DND-41 (cell line): ENCODE results near the gene OGFR.

Source experiments
- ATAC-seq: fragments of 200-7000 bp; cut with Tn5 transposase; 3 replicates; pipeline ENCODE4 v1.9.1; 2021; ENCODE audit warnings: low read depth; ENCODE audit not compliant: insufficient read depth
- DNase-seq: peaks from one replicate; pipeline ENCODE4 v3.0.0-alpha.2; 2020
- H2AFZ ChIP-seq: 2 replicates; pipeline ENCODE4 v1.6.0; 2012; ENCODE audit warnings: low read depth, low read length
- H3K27ac ChIP-seq: 2 replicates; pipeline ENCODE4 v1.5.1; 2012; ENCODE audit warnings: low read length, inconsistent platforms
- H3K27me3 ChIP-seq: fragments of 200-600 bp; sonication (generic); 2 replicates; pipeline ENCODE4 v1.6.0; 2012; ENCODE audit warnings: low read length, mild to moderate bottlenecking, inconsistent platforms; ENCODE audit not compliant: insufficient read depth, poor library complexity
- H3K36me3 ChIP-seq: 2 replicates; pipeline ENCODE4 v1.5.1; 2012; ENCODE audit warnings: low read length, inconsistent platforms; ENCODE audit not compliant: insufficient read depth
- H3K4me1 ChIP-seq: 2 replicates; pipeline ENCODE4 v1.5.1; 2012; ENCODE audit warnings: mild to moderate bottlenecking, low read length; ENCODE audit not compliant: insufficient read depth
- H3K4me2 ChIP-seq: 2 replicates; pipeline ENCODE4 v1.6.0; 2012; ENCODE audit warnings: mild to moderate bottlenecking, moderate library complexity, low read length, inconsistent platforms; ENCODE audit not compliant: insufficient read depth
- H3K4me3 ChIP-seq, 2 experiments: fragments of 200-600 bp in 1 of 2; shearing (Covaris generic) in 1 of 2; 2 replicates each; pipeline ENCODE4 v1.5.1; 2012 to 2016; ENCODE audit warnings: inconsistent platforms in 2 of 2, low read length in 2 of 2, mild to moderate bottlenecking in 2 of 2, low read depth in 1 of 2, moderate library complexity in 1 of 2
- H3K79me2 ChIP-seq: 2 replicates; pipeline ENCODE4 v1.6.0; 2012; ENCODE audit warnings: low read length, inconsistent platforms; ENCODE audit not compliant: insufficient read depth
- H3K9ac ChIP-seq: 2 replicates; pipeline ENCODE4 v1.6.0; 2012; ENCODE audit warnings: low read depth, mild to moderate bottlenecking, inconsistent platforms, low read length, moderate library complexity
- H3K9me3 ChIP-seq: 2 replicates; pipeline ENCODE4 v1.5.1; 2012; ENCODE audit warnings: low read length, moderate library complexity, mild to moderate bottlenecking, inconsistent platforms; ENCODE audit not compliant: insufficient read depth, severe bottlenecking
- H4K20me1 ChIP-seq: 2 replicates; pipeline ENCODE4 v1.6.0; 2012; ENCODE audit warnings: low read length; ENCODE audit not compliant: insufficient read depth
- EZH2 ChIP-seq: IDR thresholded peaks from 3 replicates; pipeline ENCODE4 v1.6.1; 2012; ENCODE audit warnings: borderline replicate concordance, low read depth, mild to moderate bottlenecking, moderate library complexity, low read length, inconsistent platforms; ENCODE audit not compliant: severe bottlenecking
- TF ChIP-seq, protein P1 (sequence below): IDR thresholded peaks from 2 replicates; pipeline ENCODE4 v1.5.1; 2012; ENCODE audit warnings: borderline replicate concordance, low read length, moderate library complexity, mild to moderate bottlenecking; ENCODE audit not compliant: poor library complexity, severe bottlenecking; ENCODE audit errors: extremely low read depth

The OGFR gene

DNA sequence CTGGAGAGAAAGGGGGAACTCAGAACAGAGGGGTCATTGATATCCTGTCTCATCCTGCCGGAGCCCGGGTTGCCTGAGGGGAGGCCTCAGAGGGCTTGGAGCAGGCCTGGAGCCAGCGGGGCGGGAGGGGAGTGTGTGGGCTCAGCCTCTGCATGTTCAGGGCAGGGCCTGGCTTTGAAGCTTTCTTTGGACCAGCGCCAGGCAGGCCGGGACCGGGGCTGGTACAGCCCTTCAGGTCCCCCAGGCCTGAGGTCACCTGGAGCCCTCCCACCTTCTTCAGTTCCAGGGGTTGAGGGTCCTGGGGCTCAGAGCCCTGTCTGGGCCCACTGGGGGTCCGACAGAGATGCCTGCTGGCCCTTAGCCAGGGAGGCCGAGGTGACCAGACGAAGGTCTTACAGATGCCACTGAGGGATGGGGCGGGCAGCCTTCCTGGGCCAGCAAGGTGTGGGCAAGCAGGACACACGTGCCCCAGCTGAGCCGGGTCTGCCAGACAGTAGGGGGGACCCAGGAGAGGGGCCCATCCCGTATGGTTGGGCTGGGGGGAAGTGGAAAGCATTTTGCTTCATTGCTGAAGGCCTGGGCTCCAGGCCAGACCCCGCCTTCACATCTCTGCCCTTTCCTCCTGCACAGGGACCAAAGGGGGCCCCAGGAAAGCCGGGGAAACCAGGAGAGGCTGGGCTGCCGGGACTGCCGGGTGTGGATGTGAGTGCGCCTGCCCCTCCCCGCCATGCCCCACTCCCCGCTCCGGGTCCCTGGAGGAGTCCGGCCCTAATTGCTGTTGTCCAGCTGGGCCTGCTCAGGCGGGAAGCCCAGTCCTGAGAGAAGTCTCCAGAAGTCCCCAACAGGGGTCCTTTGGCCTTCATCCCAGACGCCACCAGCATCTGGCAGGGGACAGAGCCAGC lies 14.2 kb downstream of the OGFR start:
- ATAC-seq, result no peak
- no peak overlapping the region for H2AFZ ChIP-seq

DNA sequence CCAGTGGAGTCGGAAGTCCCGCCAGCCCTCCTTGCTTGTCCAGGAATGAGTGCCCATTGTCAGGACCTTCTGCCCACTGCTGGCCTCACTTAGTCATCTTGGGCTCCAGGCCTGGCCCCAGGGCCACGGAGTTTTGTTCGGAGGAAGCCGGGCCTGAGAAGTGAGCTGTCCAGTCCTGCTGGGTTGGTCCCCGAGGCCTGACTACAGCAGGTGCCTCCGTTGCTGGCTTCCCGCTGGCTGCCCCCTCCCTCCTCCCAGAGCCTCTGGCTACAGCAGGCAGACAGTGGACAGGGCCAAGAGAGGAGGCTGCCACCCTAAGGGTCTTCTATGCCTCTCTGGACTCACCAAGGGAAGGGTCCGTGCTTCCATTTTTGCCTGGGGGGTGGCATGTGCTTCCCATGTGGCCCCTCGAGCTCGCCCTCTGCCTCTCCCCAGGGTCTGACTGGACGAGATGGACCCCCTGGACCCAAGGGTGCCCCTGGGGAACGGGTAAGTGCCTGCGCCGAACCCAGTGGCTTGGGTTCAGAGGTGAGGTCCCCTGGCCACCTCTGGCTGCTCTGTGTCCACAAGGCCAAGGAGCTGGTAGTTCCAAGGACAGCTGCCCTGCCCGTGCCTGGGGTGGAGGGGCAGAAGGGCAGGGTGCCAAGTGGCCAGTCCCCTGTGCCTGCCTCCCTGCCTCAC lies 15.0 kb downstream of the OGFR start:
- peaks cover 5% of the 10 kb centered on the region for H3K4me1 ChIP-seq
- TF ChIP-seq, protein P1, sequence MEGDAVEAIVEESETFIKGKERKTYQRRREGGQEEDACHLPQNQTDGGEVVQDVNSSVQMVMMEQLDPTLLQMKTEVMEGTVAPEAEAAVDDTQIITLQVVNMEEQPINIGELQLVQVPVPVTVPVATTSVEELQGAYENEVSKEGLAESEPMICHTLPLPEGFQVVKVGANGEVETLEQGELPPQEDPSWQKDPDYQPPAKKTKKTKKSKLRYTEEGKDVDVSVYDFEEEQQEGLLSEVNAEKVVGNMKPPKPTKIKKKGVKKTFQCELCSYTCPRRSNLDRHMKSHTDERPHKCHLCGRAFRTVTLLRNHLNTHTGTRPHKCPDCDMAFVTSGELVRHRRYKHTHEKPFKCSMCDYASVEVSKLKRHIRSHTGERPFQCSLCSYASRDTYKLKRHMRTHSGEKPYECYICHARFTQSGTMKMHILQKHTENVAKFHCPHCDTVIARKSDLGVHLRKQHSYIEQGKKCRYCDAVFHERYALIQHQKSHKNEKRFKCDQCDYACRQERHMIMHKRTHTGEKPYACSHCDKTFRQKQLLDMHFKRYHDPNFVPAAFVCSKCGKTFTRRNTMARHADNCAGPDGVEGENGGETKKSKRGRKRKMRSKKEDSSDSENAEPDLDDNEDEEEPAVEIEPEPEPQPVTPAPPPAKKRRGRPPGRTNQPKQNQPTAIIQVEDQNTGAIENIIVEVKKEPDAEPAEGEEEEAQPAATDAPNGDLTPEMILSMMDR, result no peak
- no peak for TF ChIP-seq EZH2
- H3K4me3 ChIP-seq, result no peak overlapping the region
- H3K79me2 ChIP-seq, result no peaks in the 10 kb centered on the region
- H3K9ac ChIP-seq, result no peak overlapping the region
- peaks cover 25% of the 10 kb centered on the region; the same call in 1 of the 2 replicates for H4K20me1 ChIP-seq
- DNase-seq (no peak), ATAC-seq (no peak)
- no peaks in the 10 kb centered on the region for H3K27me3 ChIP-seq
- no peak overlapping the region for H3K27ac ChIP-seq
- no peak overlapping the region for H3K4me2 ChIP-seq
- no peaks in the 10 kb centered on the region for H3K9me3 ChIP-seq
- no peak overlapping the region for H2AFZ ChIP-seq
- no peaks in the 10 kb centered on the region for H3K36me3 ChIP-seq

More for the DNA sequence above, 14.2 kb downstream of the OGFR start:
- Histone ChIP-seq H4K20me1 (peaks cover 33% of the 10 kb centered on the region), H3K9ac (no peak overlapping the region), H3K27me3 (no peaks in the 10 kb centered on the region), H3K79me2 (no peaks in the 10 kb centered on the region), H3K4me2 (no peak overlapping the region), H3K9me3 (no peaks in the 10 kb centered on the region), H3K4me1 (no peaks in the 10 kb centered on the region), H3K36me3 (peaks cover 4% of the 10 kb centered on the region; the same call in 1 of the 2 replicates), H3K4me3 (no peak overlapping the region), H3K27ac (no peak overlapping the region)
- no peak for DNase-seq
- TF ChIP-seq, protein P1, result no peak
- TF ChIP-seq EZH2, result no peak

DNA sequence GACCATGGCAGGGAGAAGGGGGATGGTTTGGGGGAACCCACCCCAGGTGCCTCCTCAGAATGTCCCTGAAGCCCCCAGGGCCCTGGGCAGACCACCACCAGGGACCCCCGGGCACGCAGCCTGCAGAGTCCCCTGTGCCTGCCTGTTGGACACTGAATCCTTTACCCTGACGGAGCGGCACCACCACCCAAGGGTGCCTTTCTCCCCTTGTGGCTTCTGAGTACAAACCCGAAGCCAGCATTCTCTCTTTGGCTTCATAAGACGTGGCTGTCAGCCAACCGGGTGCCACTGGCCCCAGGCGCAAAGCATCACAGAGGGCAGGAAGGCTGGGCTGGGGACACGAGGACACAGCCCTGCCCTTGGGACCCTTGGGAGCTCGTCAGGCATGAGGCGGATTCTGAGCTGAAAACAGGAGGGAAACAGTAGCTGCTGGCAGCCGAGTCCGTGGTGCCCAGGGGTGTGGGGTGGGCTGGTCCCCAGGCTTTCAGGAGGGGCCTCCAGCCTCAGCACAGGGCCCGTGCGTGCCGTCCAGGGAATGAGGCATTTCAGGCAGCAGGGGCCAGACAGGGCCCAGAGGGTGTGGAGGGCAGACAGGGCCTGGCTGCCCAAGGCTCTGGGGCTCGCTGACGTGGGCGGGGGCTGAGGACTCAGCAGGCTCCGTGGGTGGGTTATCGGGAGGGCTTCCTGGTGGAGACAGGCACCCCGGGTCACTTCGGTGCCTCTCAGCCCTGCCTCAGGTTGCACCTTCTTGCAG lies 15.8 kb downstream of the OGFR start:
- Histone ChIP-seq H4K20me1 (peaks cover 24% of the 10 kb centered on the region; the same call in 1 of the 2 replicates), H3K36me3 (no peaks in the 10 kb centered on the region), H2AFZ (no peak overlapping the region), H3K27me3 (no peaks in the 10 kb centered on the region), H3K4me2 (no peak overlapping the region), H3K4me1 (peaks cover 12% of the 10 kb centered on the region), H3K9me3 (no peaks in the 10 kb centered on the region), H3K9ac (no peak overlapping the region), H3K27ac (no peak overlapping the region), H3K79me2 (no peaks in the 10 kb centered on the region), H3K4me3 (no peak overlapping the region)
- DNase-seq (no peak), ATAC-seq (no peak)
- TF ChIP-seq, protein P1, result no peak
- no peak for TF ChIP-seq EZH2
